ENCODE data around the gene NPLOC4.
"Not testable (repeated sequence)": the region's sequence is repeated elsewhere in the genome, so short reads cannot be mapped to it uniquely, and the experiment has no call there.

NPLOC4 gene

GRCh38 chr17:81636505-81637288 is at the start of gene NPLOC4, which contains the start of gene TSPAN10:
Gene NPLOC4, minus strand, starts transcription at chr17:81637112. Its CDS starts 182 bp downstream, at chr17:81636930.
Gene TSPAN10, plus strand, starts transcription at chr17:81637196. Its CDS starts 5,217 bp downstream, at chr17:81642413.
- peak; percentile 67 to 73 (median 69) for DNase-seq

GRCh38 chr17:81686614-81687013 is 49.7 kb upstream of the NPLOC4 start:
- DNase-seq, result no peak

- DNase-seq, result peak in 2 of 4 experiments; percentile 21 to 32
These were observed 48.2 kb upstream of the NPLOC4 start for GRCh38 chr17:81685108-81685507.

GRCh38 chr17:81684442-81684911 is 47.6 kb upstream of the NPLOC4 start:
- no peak for DNase-seq

- DNase-seq, result peak; percentile 94 to 96 (median 94)
These were observed 46.9 kb upstream of the NPLOC4 start, which contains the start of the genes ARL16 and HGS for GRCh38 chr17:81683584-81684441. Gene ARL16, minus strand, starts transcription at chr17:81683797. Its CDS starts 44 bp downstream, at chr17:81683753. Gene HGS, plus strand, starts transcription at chr17:81684011. Its CDS starts 56 bp downstream, at chr17:81684067.

GRCh38 chr17:81683208-81683583 is 46.3 kb upstream of the NPLOC4 start:
- no peak for DNase-seq

GRCh38 chr17:81682565-81683207 is 45.8 kb upstream of the NPLOC4 start:
- DNase-seq, result no peak

- DNase-seq, result no peak
These were observed 44.8 kb upstream of the NPLOC4 start for GRCh38 chr17:81681672-81682071.

- DNase-seq, result no peak
These were observed 43.2 kb upstream of the NPLOC4 start for GRCh38 chr17:81680150-81680549.

- no peak for DNase-seq
These were observed 40.0 kb upstream of the NPLOC4 start for GRCh38 chr17:81676906-81677305.

- DNase-seq, result not testable (repeated sequence)
These were observed 38.8 kb upstream of the NPLOC4 start for GRCh38 chr17:81675515-81676221.

GRCh38 chr17:81673561-81674258 is 36.8 kb upstream of the NPLOC4 start:
- no peak for DNase-seq

- DNase-seq, result no peak
These were observed 36.0 kb upstream of the NPLOC4 start for GRCh38 chr17:81672954-81673353.

- DNase-seq, result no peak
These were observed 35.6 kb upstream of the NPLOC4 start for GRCh38 chr17:81672504-81672903.

GRCh38 chr17:81667754-81668153 is 30.8 kb upstream of the NPLOC4 start:
- no peak for DNase-seq

- peak; percentile 80 to 92 (median 84) for DNase-seq
These were observed 29.7 kb upstream of the NPLOC4 start, which contains the start of the genes CCDC137 and OXLD1 for GRCh38 chr17:81666342-81667191. Gene CCDC137, plus strand, starts transcription at chr17:81666737. Its CDS starts 30 bp downstream, at chr17:81666767. Gene OXLD1, minus strand, starts transcription at chr17:81666605. Its CDS starts 28 bp downstream, at chr17:81666577.

GRCh38 chr17:81666092-81666341 is 29.1 kb upstream of the NPLOC4 start:
- peak in 1 of 4 experiments; percentile 29 for DNase-seq

GRCh38 chr17:81665205-81666091 is 28.5 kb upstream of the NPLOC4 start:
- peak in 3 of 4 experiments; percentile 17 to 30 (median 25) for DNase-seq

- no peak for DNase-seq
These were observed 27.1 kb upstream of the NPLOC4 start for GRCh38 chr17:81664051-81664470.

Measured in activated CD4-positive, CD25-positive, alpha-beta regulatory T cell (primary cell).